ENCODE data around the gene SEZ6L.

SEZ6L gene

DNA sequence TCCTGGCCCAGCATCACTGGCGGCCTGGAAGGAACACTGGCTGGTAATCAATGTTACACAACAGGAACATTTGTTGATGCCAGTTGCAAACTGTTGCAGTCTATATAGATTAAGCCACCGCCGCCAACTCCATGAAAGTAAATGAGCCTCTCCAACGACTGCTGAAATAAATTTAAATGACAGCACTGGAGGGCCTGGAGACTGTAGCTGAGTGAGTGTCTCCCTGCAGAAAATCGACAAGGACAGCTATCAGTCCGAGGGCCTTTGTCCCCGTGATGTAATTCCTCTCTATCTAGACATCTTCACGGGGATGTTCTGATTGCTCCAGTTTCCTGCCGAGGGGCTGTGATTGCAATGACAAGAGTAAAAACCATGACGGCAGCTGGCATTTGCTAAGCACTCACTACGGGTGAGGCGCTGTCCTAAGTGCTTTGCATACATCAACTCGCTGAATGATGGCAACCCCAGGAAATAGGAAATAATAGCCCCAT lies 120.4 kb downstream of the SEZ6L start:
- H3K4me2 ChIP-seq (ENCODE audit: low read length), result no peak overlapping the region
- peaks cover under 1% of the 10 kb centered on the region for H3K4me1 ChIP-seq (ENCODE audit: insufficient read depth, low read length, severe bottlenecking)
- no peak overlapping the region for H2AFZ ChIP-seq (ENCODE audit: low read length)
- H3K9me2 ChIP-seq (ENCODE audit: low read depth, low read length), result no peaks in the 10 kb centered on the region
- H3F3A ChIP-seq (ENCODE audit: insufficient read depth, low read length), result no peaks in the 10 kb centered on the region
- H3K79me2 ChIP-seq (ENCODE audit: insufficient read depth, low read length), result no peaks in the 10 kb centered on the region
- no peaks in the 10 kb centered on the region for H3K9me3 ChIP-seq (ENCODE audit: low read length)
- H3K27ac ChIP-seq (ENCODE audit: low read depth, low read length, poor library complexity, severe bottlenecking), result no peak overlapping the region
- no peaks in the 10 kb centered on the region for H3K27me3 ChIP-seq (ENCODE audit: insufficient read depth, low read length)
- TF ChIP-seq, protein P1, sequence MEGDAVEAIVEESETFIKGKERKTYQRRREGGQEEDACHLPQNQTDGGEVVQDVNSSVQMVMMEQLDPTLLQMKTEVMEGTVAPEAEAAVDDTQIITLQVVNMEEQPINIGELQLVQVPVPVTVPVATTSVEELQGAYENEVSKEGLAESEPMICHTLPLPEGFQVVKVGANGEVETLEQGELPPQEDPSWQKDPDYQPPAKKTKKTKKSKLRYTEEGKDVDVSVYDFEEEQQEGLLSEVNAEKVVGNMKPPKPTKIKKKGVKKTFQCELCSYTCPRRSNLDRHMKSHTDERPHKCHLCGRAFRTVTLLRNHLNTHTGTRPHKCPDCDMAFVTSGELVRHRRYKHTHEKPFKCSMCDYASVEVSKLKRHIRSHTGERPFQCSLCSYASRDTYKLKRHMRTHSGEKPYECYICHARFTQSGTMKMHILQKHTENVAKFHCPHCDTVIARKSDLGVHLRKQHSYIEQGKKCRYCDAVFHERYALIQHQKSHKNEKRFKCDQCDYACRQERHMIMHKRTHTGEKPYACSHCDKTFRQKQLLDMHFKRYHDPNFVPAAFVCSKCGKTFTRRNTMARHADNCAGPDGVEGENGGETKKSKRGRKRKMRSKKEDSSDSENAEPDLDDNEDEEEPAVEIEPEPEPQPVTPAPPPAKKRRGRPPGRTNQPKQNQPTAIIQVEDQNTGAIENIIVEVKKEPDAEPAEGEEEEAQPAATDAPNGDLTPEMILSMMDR (IDR thresholded peaks at IDR 0.05; ENCODE audit: low read length), result no peak
- TF ChIP-seq EZH2 (IDR thresholded peaks at IDR 0.05; ENCODE audit: borderline replicate concordance, low read length), result no peak
- no peak overlapping the region for H3K4me3 ChIP-seq (ENCODE audit: low read depth, low read length, poor library complexity, severe bottlenecking)
- H4K20me1 ChIP-seq (ENCODE audit: insufficient read depth, low read length), result no peaks in the 10 kb centered on the region
- H3K9ac ChIP-seq (ENCODE audit: low read length), result no peak overlapping the region
- no peaks in the 10 kb centered on the region for H3K36me3 ChIP-seq (ENCODE audit: insufficient read depth, low read length)

DNA sequence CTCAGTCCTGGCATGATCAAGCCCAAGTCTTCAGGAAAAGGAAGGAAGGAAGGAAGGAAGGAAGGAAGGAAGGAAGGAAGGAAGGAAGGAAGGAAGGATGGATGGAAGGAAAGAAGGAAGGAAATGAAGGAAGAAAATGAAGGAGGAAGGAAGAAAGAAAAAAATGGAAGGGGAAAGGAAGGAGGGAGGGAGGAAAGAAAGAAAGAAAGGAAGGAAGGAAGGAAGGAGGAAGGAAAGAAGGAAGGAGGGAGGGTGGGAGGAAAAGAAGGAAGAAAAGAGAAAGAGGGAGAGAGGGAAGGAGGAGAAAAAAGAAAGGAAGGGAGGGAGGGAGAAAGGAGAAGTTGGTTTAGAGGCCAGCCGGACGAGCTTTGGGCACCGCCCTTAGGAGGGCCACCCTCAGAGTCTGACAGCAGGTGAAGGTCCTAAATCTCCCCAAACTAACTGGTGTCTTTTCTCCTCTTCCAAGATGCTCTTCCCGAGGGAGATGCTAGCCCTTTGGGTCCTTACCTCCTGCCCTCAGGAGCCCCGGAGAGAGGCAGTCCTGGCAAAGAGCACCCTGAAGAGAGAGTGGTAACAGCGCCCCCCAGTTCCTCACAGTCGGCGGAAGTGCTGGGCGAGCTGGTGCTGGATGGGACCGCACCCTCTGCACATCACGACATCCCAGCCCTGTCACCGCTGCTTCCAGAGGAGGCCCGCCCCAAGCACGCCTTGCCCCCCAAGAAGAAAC lies 122.8 kb downstream of the SEZ6L start:
- Histone ChIP-seq H3K9me3 (ENCODE audit: low read length) (no peaks in the 10 kb centered on the region), H3K4me1 (ENCODE audit: insufficient read depth, low read length, severe bottlenecking) (peaks cover 4% of the 10 kb centered on the region), H3K27ac (ENCODE audit: low read depth, low read length, poor library complexity, severe bottlenecking) (no peak overlapping the region), H3K9me2 (ENCODE audit: low read depth, low read length) (no peaks in the 10 kb centered on the region), H3K79me2 (ENCODE audit: insufficient read depth, low read length) (no peaks in the 10 kb centered on the region), H3F3A (ENCODE audit: insufficient read depth, low read length) (no peaks in the 10 kb centered on the region), H3K4me2 (ENCODE audit: low read length) (no peak overlapping the region), H3K36me3 (ENCODE audit: insufficient read depth, low read length) (no peaks in the 10 kb centered on the region), H2AFZ (ENCODE audit: low read length) (no peak overlapping the region), H3K4me3 (ENCODE audit: low read depth, low read length, poor library complexity, severe bottlenecking) (no peak overlapping the region), H4K20me1 (ENCODE audit: insufficient read depth, low read length) (no peaks in the 10 kb centered on the region), H3K9ac (ENCODE audit: low read length) (no peak overlapping the region), H3K27me3 (ENCODE audit: insufficient read depth, low read length) (no peaks in the 10 kb centered on the region)
- TF ChIP-seq, protein P1 (IDR thresholded peaks at IDR 0.05; ENCODE audit: low read length), result no peak
- no peak for TF ChIP-seq EZH2 (IDR thresholded peaks at IDR 0.05; ENCODE audit: borderline replicate concordance, low read length)

DNA sequence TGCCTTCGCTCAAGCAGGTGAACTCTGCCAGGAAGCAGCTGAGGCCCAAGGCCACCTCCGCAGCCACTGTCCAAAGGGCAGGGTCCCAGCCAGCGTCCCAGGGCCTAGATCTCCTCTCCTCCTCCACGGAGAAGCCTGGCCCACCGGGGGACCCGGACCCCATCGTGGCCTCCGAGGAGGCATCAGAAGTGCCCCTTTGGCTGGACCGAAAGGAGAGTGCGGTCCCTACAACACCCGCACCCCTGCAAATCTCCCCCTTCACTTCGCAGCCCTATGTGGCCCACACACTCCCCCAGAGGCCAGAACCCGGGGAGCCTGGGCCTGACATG lies 123.4 kb downstream of the SEZ6L start:
- Histone ChIP-seq H3K27me3 (ENCODE audit: insufficient read depth, low read length) (no peaks in the 10 kb centered on the region), H3K9me2 (ENCODE audit: low read depth, low read length) (no peaks in the 10 kb centered on the region), H3K27ac (ENCODE audit: low read depth, low read length, poor library complexity, severe bottlenecking) (no peak overlapping the region), H3K9ac (ENCODE audit: low read length) (no peak overlapping the region), H3K4me2 (ENCODE audit: low read length) (no peak overlapping the region), H3K4me1 (ENCODE audit: insufficient read depth, low read length, severe bottlenecking) (peaks cover 4% of the 10 kb centered on the region), H3K36me3 (ENCODE audit: insufficient read depth, low read length) (no peaks in the 10 kb centered on the region), H3K4me3 (ENCODE audit: low read depth, low read length, poor library complexity, severe bottlenecking) (no peak overlapping the region), H4K20me1 (ENCODE audit: insufficient read depth, low read length) (no peaks in the 10 kb centered on the region), H3F3A (ENCODE audit: insufficient read depth, low read length) (no peaks in the 10 kb centered on the region), H3K79me2 (ENCODE audit: insufficient read depth, low read length) (no peaks in the 10 kb centered on the region), H2AFZ (ENCODE audit: low read length) (no peak overlapping the region), H3K9me3 (ENCODE audit: low read length) (no peaks in the 10 kb centered on the region)
- no peak for TF ChIP-seq EZH2 (IDR thresholded peaks at IDR 0.05; ENCODE audit: borderline replicate concordance, low read length)
- TF ChIP-seq, protein P1 (IDR thresholded peaks at IDR 0.05; ENCODE audit: low read length), result no peak
